ENCODE results near the gene CDKN1C.

GRCh38 chr11:2841411-2842190, 44.0 kb downstream of the CDKN1C start:
- TF ChIP-seq POLR2AphosphoS5 (IDR thresholded peaks at IDR 0.05; ENCODE audit: low read depth, low read length): no peak
- TF ChIP-seq, protein P1, sequence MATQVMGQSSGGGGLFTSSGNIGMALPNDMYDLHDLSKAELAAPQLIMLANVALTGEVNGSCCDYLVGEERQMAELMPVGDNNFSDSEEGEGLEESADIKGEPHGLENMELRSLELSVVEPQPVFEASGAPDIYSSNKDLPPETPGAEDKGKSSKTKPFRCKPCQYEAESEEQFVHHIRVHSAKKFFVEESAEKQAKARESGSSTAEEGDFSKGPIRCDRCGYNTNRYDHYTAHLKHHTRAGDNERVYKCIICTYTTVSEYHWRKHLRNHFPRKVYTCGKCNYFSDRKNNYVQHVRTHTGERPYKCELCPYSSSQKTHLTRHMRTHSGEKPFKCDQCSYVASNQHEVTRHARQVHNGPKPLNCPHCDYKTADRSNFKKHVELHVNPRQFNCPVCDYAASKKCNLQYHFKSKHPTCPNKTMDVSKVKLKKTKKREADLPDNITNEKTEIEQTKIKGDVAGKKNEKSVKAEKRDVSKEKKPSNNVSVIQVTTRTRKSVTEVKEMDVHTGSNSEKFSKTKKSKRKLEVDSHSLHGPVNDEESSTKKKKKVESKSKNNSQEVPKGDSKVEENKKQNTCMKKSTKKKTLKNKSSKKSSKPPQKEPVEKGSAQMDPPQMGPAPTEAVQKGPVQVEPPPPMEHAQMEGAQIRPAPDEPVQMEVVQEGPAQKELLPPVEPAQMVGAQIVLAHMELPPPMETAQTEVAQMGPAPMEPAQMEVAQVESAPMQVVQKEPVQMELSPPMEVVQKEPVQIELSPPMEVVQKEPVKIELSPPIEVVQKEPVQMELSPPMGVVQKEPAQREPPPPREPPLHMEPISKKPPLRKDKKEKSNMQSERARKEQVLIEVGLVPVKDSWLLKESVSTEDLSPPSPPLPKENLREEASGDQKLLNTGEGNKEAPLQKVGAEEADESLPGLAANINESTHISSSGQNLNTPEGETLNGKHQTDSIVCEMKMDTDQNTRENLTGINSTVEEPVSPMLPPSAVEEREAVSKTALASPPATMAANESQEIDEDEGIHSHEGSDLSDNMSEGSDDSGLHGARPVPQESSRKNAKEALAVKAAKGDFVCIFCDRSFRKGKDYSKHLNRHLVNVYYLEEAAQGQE (IDR thresholded peaks at IDR 0.05; ENCODE audit: insufficient read depth in 1 of 2, low read depth in 2 of 2, low read length in 2 of 2): no peak
- TF ChIP-seq TAF1 (IDR thresholded peaks at IDR 0.05; ENCODE audit: borderline replicate concordance, insufficient read depth, low read length): no peak
